NCI-H446 treated with DMSO at 0.1 percent for 48 hours (cell line): ENCODE results near the gene NDUFV3.
"Not testable (repeated sequence)": the region's sequence is repeated elsewhere in the genome, so short reads cannot be mapped to it uniquely, and the experiment has no call there.

ENCODE experiments used
- DNase-seq: peaks from one replicate; lab custom pipeline; 2025; lab: John Stamatoyannopoulos, UW

NDUFV3 gene

DNA sequence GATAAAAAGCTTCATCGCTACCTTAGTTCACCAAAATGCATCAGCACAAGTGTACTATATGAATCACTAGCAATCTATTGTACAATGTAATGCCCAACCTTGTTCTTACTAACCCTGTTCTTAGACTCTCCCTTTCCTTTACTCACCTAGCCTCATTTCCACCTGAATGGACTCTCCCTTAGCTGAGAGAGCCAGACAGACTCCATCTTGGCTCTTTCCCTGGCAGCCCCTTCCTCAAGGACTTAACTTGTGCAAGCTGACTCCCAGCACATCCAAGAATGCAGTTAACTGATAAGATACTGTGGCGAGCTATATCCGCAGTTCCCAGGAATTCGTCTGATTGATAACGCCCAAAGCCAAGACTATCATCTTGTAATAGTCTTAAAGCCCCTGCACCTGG, 43.3 kb downstream of the NDUFV3 start:
- not testable (repeated sequence) for DNase-seq

DNA sequence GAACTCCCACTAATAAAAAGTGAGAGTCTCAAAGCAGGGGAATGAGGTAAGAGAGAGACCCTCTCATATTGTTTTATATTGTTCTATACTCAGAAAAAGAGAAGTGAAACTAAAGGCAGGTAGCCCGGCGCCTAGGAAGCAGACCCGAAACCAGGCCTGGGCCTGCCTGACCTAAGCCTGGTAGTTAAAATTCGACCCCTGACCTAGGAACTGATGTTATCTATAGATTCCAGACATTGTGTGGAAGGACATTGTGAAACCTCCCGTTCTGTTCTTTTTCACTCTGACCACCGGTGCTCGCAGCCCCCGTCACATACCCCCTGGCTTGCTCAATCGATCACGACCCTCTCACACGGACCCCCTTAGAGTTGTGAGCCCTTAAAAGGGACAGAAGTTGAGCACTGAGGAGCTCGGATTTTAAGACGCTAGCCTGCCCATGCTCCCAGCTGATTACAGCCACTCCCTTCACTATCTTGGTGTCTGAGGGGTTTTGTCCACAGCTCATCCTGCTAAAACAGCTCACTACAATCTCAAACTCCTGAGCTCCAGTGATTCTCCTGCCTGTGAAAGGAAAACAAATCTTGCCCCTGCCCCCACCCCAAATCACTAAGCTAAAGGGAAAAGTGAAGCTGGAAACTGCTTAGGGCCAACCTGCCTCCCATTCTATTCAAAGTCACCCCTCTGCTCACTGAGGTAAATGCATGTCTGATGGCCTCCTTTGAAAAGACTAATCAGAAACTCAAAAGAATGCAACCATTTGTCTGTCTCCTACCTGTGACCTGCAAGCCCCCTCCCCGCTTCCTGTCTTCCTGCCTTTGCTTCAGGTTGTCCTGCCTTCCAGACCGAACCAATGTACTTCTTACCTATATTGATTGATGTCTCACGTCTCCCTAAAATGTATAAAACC, 44.2 kb downstream of the NDUFV3 start:
- DNase-seq = not testable (repeated sequence)

DNA sequence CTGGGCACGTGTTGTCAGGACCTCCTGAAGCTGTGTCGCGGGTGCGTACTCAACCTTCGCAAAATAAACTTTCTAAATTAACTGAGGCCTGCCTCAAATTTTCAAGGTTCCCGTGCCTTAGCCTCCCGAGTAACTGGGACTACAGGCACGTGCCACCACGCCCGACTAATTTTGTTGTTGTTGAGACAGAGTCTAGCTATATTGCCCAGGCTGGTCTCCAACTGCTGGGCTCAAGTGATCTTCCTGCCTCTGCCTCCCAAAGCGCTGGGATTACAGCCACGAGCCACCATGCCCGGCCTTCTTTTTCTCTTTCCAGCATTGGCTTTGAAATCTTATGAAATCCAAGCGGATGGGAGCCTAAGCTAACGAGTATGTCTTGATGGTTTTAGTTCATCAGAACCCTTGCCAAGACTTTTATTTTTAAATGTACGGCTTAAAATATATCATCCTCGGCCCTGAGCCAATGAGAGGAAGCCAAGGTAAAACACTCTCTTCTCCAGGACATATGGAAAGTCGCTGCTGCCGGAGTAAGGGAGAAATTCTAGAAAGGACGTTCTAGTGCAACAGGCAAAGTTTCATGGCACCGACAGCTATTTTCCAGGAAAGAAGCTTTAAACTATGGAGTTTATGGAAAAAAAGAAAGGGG, 45.0 kb downstream of the NDUFV3 start:
- no peak for DNase-seq

DNA sequence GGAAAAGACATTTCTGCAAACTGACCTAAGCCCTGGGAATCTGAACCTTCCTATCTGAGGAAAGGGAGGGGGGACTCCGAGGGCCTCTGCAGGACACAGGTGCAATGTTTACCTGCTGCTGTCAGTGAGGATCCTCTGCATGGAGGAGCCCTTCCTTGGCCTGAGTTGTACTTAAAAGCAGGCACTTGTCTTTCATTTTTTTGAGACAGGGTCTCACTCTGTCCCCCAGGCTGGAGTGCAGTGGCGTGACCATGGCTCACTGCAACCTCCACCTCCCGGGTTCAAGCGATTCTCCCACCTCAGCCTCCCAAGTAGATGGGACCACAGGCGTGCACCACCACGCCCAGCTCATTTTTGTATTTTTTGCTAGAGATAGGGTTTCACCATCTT, 45.5 kb downstream of the NDUFV3 start:
- not testable (repeated sequence) for DNase-seq

DNA sequence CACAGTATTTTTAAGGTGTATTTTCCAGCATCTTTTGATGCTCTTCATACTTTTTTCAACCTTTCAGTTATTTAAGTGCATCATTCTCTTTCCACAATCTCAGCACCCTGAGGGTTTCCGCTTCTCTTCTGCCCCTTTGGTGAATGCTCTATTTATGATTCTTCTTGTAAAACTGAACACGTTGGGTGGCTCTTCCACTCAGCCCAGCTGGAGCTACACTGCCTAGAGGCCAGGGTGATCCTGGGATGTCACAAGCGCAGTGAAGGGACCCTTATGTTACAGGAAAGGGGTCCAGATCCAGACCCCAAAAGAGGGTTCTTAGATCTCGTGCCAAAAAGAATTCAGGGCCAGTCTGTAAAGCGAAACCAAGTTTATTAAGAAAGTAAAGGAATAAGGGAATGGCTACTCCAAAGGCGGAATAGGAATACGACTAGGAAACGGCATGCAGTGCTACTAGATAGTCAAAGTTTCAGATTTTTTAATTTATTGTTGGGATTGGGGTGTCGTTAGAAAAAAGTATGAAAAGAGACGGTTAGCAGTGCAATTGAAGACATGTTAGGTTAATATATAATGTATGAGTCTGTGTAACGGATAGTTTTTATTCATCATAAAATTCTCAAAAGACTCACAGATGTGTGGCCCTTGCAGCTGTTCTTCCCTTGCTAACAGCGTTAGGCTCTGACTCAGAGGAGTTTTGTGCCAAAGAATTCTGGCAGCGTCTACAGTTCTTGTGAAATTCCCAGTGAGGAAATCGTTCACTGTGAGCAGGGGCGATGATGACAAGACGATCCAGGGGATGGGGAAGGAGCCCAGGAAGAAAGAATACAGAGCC, 46.7 kb downstream of the NDUFV3 start:
- DNase-seq = peak; percentile 77

DNA sequence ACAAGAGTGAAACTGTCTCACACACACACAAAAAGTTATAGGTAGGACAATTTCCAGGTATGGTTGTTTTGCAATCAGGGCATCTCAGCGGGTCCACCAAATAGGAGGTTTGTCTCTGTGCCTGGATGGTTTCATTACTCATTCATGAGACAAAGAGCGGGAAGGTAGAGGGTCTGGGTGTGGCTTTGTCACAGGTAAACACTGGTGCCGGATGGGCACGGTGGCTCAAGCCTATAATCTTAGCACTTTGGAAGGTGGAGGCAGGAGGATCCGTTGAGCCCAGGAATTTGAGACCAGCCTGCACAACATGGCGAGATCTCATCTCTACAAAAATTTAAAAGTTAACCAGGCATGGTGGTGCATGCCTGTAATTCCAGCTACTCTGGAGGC, 48.6 kb downstream of the NDUFV3 start:
- no peak for DNase-seq

DNA sequence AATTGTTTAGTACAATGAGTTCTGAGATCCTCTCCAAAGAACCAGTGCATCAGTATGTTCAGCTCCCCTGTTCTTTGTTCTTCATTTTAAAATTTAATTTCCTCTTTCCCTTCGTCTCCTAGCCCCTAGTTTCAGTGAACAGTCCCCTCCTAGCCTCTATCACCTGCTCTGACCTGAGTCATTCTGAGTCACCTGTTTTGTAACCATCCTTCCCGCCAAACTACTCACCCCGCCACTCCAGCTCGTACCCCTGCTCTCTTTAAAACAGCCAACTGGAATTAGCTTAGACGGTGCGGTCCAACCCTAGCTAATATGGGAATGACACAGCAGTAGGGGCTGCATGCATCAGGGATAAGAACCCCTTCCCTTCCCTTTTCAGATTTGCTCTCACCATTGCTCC, 49.1 kb downstream of the NDUFV3 start:
- DNase-seq = no peak

DNA sequence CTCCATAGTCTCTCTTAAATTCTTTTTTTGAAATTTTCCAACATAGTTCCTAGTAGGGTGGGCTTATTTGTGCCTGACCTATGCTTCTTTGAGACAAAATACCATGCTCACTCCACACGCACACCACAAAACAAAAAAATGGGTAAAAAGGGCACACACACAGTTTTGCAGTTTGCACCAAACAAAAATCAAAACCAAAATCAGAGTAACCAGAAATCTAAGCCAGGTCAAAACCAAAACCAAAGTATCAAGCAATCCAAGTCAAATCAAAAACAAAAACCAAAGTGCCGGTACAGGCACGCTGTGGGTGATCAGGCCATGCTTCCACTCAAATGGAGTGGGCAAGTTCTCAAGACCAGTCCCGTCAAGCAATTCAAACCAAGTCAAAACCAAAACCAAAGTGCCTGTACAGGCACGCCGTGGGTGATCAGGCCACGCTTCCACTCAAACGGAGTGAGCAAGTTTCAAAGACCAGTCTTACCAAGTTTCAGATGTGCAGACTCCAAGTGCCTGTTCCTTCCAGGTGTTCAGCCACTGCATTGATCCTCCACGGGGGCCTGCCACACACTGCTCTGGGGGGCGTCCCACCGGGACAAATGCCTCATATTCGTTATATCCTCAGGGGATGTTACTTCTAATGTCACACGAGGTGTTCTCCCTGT, 56.1 kb downstream of the NDUFV3 start:
- not testable (repeated sequence) for DNase-seq

DNA sequence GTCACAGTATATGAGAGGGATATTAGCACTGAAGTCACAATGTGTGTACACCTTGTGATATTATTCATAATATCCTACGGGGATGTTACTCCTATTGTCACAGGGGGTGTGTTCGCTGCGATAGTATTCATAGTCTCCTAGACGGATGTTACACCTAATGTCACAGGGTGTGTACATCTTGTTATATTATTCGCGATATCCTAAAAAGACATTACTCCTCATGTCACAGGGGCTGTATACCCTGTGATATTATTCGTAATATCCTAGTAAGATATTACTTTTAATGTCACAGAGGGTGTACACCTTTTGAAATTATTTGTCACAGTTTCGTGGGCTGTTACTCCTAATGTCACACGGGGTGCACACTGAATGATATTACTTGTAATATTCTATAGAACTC, 58.1 kb downstream of the NDUFV3 start:
- not testable (repeated sequence) for DNase-seq

DNA sequence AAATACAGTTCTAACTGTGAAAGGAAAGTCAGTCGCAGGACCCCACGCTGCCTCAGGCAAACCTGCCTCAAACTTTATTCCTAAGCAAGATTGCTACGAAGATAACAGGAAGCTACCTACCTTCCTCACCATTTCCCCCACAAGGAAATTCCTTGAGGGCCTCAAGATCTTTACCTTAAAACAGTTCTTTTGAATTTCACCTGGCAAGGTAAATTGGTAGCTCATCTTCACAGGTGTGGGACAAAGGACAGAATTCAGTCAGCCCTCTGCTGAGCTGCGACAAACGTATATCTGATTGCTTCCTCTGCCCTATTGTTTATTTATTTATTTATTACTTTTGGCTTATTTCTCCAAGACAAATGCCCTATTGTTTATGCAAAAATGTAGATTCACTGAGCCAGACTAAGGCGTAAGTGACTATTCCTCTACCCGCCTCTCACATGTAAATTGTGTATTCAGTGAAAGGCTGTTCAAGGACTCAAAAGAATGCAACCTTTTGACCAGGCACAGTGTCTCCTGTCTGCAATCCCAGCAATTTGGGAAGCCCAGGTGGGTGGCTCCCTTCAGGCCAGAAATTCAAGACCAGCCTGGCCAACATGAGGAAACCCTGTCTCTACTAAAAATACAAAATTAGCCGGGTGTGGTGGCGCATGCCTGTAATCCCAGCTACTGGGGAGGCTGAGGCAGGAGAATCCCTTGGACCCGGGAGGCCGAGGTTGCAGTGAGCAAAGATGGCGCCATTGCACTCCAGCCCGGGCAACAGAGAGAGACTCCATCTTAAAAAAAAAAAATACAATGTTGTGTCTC, 63.9 kb downstream of the NDUFV3 start:
- no peak for DNase-seq

DNA sequence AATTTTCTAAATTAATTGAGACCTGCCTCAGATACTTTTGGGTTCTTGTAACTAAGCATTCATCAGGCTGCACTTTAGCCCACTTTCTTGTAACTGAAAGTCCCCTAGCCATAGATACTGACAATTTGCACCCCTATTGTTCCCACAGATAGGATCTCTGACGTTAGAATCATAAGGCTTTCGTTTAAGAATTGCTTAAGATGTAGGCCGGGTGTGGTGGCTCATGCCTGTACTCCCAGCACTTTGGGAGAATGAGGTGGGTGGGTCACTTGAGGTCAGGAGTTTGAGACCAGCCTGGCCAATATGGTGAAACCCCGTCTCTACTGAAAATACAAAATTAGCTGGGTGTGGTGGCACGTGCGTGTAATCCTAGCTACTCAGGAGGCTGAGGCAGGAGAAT, 65.0 kb downstream of the NDUFV3 start:
- DNase-seq = not testable (repeated sequence)

DNA sequence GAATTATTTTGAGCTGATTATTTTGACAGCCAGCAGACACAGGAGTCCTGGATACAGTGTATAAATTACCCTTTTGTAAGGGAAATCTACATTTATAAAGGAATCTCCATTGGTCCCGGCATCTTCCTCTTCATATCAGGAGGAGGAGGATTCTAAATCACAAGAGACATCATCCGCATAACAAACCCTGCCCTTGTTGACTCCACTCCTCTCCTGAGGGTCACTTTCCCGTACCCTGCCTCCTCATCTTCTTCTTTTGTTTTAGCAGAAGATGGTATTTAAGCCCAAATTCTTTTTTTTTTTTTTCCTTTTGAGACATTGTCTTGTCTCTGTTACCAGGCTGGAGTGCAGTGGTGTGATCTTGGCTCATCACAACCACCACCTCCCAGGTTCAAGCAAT, 66.6 kb downstream of the NDUFV3 start:
- DNase-seq = no peak

DNA sequence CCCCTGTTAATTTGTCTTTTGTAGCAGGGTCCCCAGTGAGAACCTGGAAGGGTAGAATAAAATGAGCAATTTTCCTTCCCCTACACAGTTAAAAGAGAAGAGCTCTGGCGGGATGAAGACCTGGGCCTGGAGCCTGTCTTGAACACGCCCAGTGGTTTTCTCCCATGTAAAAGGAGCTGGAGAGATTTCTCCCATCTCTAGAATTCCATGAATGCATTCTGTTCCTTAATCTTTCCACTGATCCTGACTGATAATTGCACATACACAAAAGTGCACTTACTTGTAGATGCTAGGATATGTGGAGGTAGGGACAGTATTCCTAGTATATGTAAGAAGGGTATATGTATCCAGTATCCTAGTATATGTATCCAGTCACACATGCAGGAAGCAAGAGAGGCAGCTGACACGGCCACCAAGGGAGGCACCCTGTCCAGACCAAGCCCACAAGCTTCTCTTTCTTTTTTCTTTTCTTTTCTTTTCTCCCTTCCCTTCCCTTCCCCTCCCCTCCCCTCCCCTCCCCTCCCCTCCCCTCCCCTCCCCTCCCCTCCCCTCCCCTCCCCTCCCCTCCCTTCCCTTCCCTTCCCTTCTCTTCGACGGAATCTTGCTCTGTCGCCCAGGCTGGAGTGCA, 69.4 kb downstream of the NDUFV3 start:
- DNase-seq = no peak
